Measurements from ENCODE around the gene CES3.
A peak's percentile ranks its signal among the peaks of the same experiment; 100 is the strongest.

DNA sequence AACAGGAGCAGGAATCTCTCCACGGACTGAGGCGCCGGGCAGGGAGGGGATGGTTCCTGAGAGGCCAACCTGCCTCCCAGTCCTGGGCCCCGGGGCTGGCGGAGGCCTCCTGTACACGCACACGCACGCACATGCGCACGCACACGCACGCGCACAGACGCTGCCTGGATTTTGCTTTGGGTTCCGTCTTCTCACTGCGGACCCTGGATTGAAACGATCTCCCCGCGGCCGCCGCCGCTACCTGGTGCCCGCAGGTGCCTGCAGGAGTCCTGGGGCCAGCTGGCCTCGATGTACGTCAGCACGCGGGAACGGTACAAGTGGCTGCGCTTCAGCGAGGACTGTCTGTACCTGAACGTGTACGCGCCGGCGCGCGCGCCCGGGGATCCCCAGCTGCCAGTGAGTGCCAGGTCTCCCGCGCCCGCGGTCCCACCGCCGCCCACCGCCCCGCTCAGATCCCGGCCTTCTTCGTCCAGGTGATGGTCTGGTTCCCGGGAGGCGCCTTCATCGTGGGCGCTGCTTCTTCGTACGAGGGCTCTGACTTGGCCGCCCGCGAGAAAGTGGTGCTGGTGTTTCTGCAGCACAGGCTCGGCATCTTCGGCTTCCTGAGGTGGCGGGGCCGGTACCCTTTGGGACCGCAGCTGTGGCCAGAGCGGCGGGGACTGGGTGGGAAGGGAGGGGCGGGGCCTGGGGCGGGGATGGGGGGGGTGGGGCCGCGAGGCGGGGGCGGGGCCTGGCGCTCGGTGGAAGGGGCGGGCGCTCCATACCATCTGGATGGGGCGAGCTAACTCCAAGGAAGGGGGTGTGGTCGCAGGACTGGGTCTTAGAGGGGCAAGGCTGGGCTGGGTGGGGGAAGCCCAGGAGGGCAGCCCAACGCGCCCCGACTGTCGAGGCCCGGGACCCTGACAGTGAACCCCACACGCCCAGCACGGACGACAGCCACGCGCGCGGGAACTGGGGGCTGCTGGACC, 39.6 kb downstream of the CES3 start:
- TF ChIP-seq, protein P1, sequence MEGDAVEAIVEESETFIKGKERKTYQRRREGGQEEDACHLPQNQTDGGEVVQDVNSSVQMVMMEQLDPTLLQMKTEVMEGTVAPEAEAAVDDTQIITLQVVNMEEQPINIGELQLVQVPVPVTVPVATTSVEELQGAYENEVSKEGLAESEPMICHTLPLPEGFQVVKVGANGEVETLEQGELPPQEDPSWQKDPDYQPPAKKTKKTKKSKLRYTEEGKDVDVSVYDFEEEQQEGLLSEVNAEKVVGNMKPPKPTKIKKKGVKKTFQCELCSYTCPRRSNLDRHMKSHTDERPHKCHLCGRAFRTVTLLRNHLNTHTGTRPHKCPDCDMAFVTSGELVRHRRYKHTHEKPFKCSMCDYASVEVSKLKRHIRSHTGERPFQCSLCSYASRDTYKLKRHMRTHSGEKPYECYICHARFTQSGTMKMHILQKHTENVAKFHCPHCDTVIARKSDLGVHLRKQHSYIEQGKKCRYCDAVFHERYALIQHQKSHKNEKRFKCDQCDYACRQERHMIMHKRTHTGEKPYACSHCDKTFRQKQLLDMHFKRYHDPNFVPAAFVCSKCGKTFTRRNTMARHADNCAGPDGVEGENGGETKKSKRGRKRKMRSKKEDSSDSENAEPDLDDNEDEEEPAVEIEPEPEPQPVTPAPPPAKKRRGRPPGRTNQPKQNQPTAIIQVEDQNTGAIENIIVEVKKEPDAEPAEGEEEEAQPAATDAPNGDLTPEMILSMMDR (IDR thresholded peaks at IDR 0.05 in 4 of 5, conservative IDR thresholded peaks at IDR 0.05 in 1 of 5): no peak
- TF ChIP-seq POLR2A (IDR thresholded peaks at IDR 0.05): peak; percentile 21 to 65

All from gastrocnemius medialis (tissue), 4 donors.